ENCODE measurements around the gene ALDH1L2.

GRCh38 chr12:104975587-104976343 is 108.5 kb downstream of the ALDH1L2 start:
- TF ChIP-seq POLR2A (IDR thresholded peaks at IDR 0.05), result no peak
- TF ChIP-seq CTCF (IDR thresholded peaks at IDR 0.05), result no peak

Data from thyroid gland (tissue), 4 donors.